Hepatocyte (in vitro differentiated cells): Measurements from ENCODE around the gene MED1. TPM values are rescaled to one million over a fixed set of nuclear protein-coding genes. Genes with fewer than 3 reads are reported as not detected.
A peak's percentile ranks its signal among the peaks of the same experiment; 100 is the strongest.
"Not testable (repeated sequence)": the region's sequence is repeated elsewhere in the genome, so short reads cannot be mapped to it uniquely, and the experiment has no call there.

Experiments used
- DNase-seq: peaks from one replicate; pipeline ENCODE4 v3.0.0-alpha.2; 2016; ENCODE audit warnings: low spot score
- H2AFZ ChIP-seq: fragments of 200-600 bp; sonication (generic); 2 replicates; pipeline ENCODE4 v1.6.0; 2016; ENCODE audit warnings: antibody characterized with exemption, mild to moderate bottlenecking
- H3K27ac ChIP-seq: fragments of 200-600 bp; sonication (generic); 2 replicates; pipeline ENCODE4 v1.5.1; 2016; ENCODE audit warnings: mild to moderate bottlenecking
- H3K27me3 ChIP-seq: fragments of 200-600 bp; sonication (generic); 2 replicates; pipeline ENCODE4 v1.6.1; 2016
- H3K36me3 ChIP-seq: fragments of 200-600 bp; sonication (generic); replicated peaks from 2 replicates; pipeline ENCODE4 v1.5.1; 2016; ENCODE audit warnings: low read depth; ENCODE audit not compliant: insufficient read depth
- H3K4me1 ChIP-seq: fragments of 200-600 bp; sonication (generic); 2 replicates; pipeline ENCODE4 v1.5.1; 2016; ENCODE audit warnings: mild to moderate bottlenecking, moderate library complexity; ENCODE audit not compliant: insufficient read depth
- H3K4me2 ChIP-seq: fragments of 200-600 bp; sonication (generic); 2 replicates; pipeline ENCODE4 v1.6.0; 2016
- H3K4me3 ChIP-seq: fragments of 200-600 bp; sonication (generic); 2 replicates; pipeline ENCODE4 v1.5.1; 2016; ENCODE audit warnings: mild to moderate bottlenecking
- H3K79me2 ChIP-seq: fragments of 200-600 bp; sonication (generic); 2 replicates; pipeline ENCODE4 v1.6.0; 2017; ENCODE audit warnings: mild to moderate bottlenecking
- H3K9me2 ChIP-seq: fragments of 200-600 bp; sonication (generic); replicated peaks from 2 replicates; pipeline ENCODE4 v1.6.0; 2017; ENCODE audit warnings: mild to moderate bottlenecking; ENCODE audit not compliant: insufficient read depth
- H3K9me3 ChIP-seq: fragments of 200-600 bp; sonication (generic); 2 replicates; pipeline ENCODE4 v1.5.1; 2016; ENCODE audit warnings: low read depth, mild to moderate bottlenecking
- H4K20me1 ChIP-seq: fragments of 200-600 bp; sonication (generic); 2 replicates; pipeline ENCODE4 v1.6.0; 2016; ENCODE audit warnings: mild to moderate bottlenecking; ENCODE audit not compliant: insufficient read depth, poor library complexity, severe bottlenecking
- CTCF ChIP-seq: fragments of 200-600 bp; sonication (generic); IDR thresholded peaks from 2 replicates; pipeline ENCODE4 v1.5.1; 2016; ENCODE audit warnings: antibody characterized with exemption, mild to moderate bottlenecking; ENCODE audit not compliant: poor library complexity
- EZH2 ChIP-seq: fragments of 200-600 bp; sonication (generic); IDR thresholded peaks from 2 replicates; pipeline ENCODE4 v1.6.1; 2016; ENCODE audit warnings: antibody characterized with exemption, mild to moderate bottlenecking, borderline replicate concordance
- EZH2phosphoT487 ChIP-seq: fragments of 200-600 bp; sonication (generic); IDR thresholded peaks from one replicate; pipeline ENCODE4 v1.6.1; 2018; ENCODE audit warnings: antibody characterized with exemption, mild to moderate bottlenecking, low read depth, moderate library complexity; ENCODE audit not compliant: unreplicated experiment, severe bottlenecking
- WGBS: methylation state at CpG from one replicate; pipeline ENCODE4 v1.1.6; 2016; ENCODE audit warnings: low lambda C conversion rate; ENCODE audit errors: missing lambda C conversion rate; 5-methylcytosine and 5-hydroxymethylcytosine counted together
- polyA plus RNA-seq: library from polyadenylated mRNA; unstranded; fragments of >200 nt; fragmentation: Nextera tagmentation; extraction: Ambion mirVana; gene quantifications from 2 replicates; pipeline ENCODE4 v1.2.1, GENCODE V29; 2016
- total RNA-seq: library from RNA; depleted of rRNA; stranded (reverse); fragments of >200 nt; gene quantifications from 2 replicates; pipeline ENCODE4 v1.2.3, GENCODE V29; 2014

The MED1 gene
- total and polyA plus RNA-seq, 2 experiments from 2014 or later: 8.7 to 22.8 TPM

GRCh38 chr17:39486242-39486641 lies 35.2 kb upstream of the MED1 start:
- 47% methylated on average over 2 of the region's 2 CpGs for WGBS
- H3K9me3 ChIP-seq: no peaks in the 10 kb centered on the region
- H3K36me3 ChIP-seq: no peaks in the 10 kb centered on the region
- no peak overlapping the region for H3K4me3 ChIP-seq
- H3K27me3 ChIP-seq: no peaks in the 10 kb centered on the region
- no peaks in the 10 kb centered on the region for H3K9me2 ChIP-seq
- peaks cover 53% of the 10 kb centered on the region for H3K79me2 ChIP-seq
- DNase-seq: peak; percentile 5
- no peak overlapping the region for H3K4me2 ChIP-seq
- peak overlapping the region; percentile 36 for H3K27ac ChIP-seq
- TF ChIP-seq EZH2phosphoT487 (no peak), EZH2 (no peak), CTCF (no peak)
- no peaks in the 10 kb centered on the region for H4K20me1 ChIP-seq
- H2AFZ ChIP-seq: no peak overlapping the region
- no peaks in the 10 kb centered on the region for H3K4me1 ChIP-seq

- WGBS: 77% methylated on average over 5 of the region's 5 CpGs
These were observed 34.5 kb upstream of the MED1 start for GRCh38 chr17:39485555-39485954.

GRCh38 chr17:39484178-39484577 lies 33.1 kb upstream of the MED1 start:
- Histone ChIP-seq H3K4me3 (no peak overlapping the region), H3K9me2 (no peaks in the 10 kb centered on the region), H3K4me1 (no peaks in the 10 kb centered on the region), H3K9me3 (no peaks in the 10 kb centered on the region), H3K79me2 (peaks cover 54% of the 10 kb centered on the region), H3K27me3 (no peaks in the 10 kb centered on the region), H3K27ac (no peak overlapping the region), H4K20me1 (no peaks in the 10 kb centered on the region), H3K4me2 (no peak overlapping the region), H2AFZ (no peak overlapping the region), H3K36me3 (no peaks in the 10 kb centered on the region)
- no peak for DNase-seq
- 100% methylated on average over 2 of the region's 2 CpGs for WGBS
- TF ChIP-seq EZH2phosphoT487 (no peak), CTCF (no peak), EZH2 (no peak)

More at GRCh38 chr17:39485555-39485954, 34.5 kb upstream of the MED1 start:
- H3K4me2 ChIP-seq: no peak overlapping the region
- H3K9me2 ChIP-seq: no peaks in the 10 kb centered on the region
- no peaks in the 10 kb centered on the region for H3K27me3 ChIP-seq
- no peaks in the 10 kb centered on the region for H3K36me3 ChIP-seq
- no peak overlapping the region for H2AFZ ChIP-seq
- TF ChIP-seq EZH2phosphoT487: no peak
- TF ChIP-seq EZH2: no peak
- TF ChIP-seq CTCF: no peak
- DNase-seq: peak; percentile 58
- no peak overlapping the region for H3K4me3 ChIP-seq
- no peaks in the 10 kb centered on the region for H4K20me1 ChIP-seq
- peak overlapping the region; percentile 38 for H3K27ac ChIP-seq
- peaks cover 54% of the 10 kb centered on the region for H3K79me2 ChIP-seq
- no peaks in the 10 kb centered on the region for H3K4me1 ChIP-seq
- no peaks in the 10 kb centered on the region for H3K9me3 ChIP-seq

GRCh38 chr17:39483506-39483905 lies 32.4 kb upstream of the MED1 start:
- Histone ChIP-seq H3K79me2 (peaks cover 55% of the 10 kb centered on the region), H3K9me2 (no peaks in the 10 kb centered on the region), H3K9me3 (no peaks in the 10 kb centered on the region), H3K27ac (no peak overlapping the region), H2AFZ (no peak overlapping the region), H3K36me3 (no peaks in the 10 kb centered on the region), H3K4me2 (no peak overlapping the region), H3K27me3 (no peaks in the 10 kb centered on the region), H3K4me1 (no peaks in the 10 kb centered on the region), H4K20me1 (no peaks in the 10 kb centered on the region), H3K4me3 (no peak overlapping the region)
- no peak for TF ChIP-seq CTCF
- no peak for TF ChIP-seq EZH2
- TF ChIP-seq EZH2phosphoT487: no peak
- no peak for DNase-seq
- WGBS: 100% methylated on average over 6 of the region's 6 CpGs

- H3K79me2 ChIP-seq: peaks cover 47% of the 10 kb centered on the region
- H3K9me2 ChIP-seq, H2AFZ ChIP-seq, H4K20me1 ChIP-seq, H3K27ac ChIP-seq, H3K36me3 ChIP-seq, H3K4me2 ChIP-seq, H3K4me1 ChIP-seq, H3K4me3 ChIP-seq, DNase-seq, H3K27me3 ChIP-seq, H3K9me3 ChIP-seq: not testable (repeated sequence)
- WGBS: 92% methylated on average over 8 of the region's 8 CpGs
These were observed 28.6 kb upstream of the MED1 start for GRCh38 chr17:39479631-39480030.
